Measurements from ENCODE around the gene CEP70. TPM values are rescaled to one million over a fixed set of nuclear protein-coding genes. Genes with fewer than 3 reads are reported as not detected.

The CEP70 gene
- total and polyA plus RNA-seq, 2 experiments from 2014 or later = 29.1 to 43.1 TPM

- no peaks in the 10 kb centered on the region for H3K9me3 ChIP-seq (ENCODE audit: low read depth)
- DNase-seq (ENCODE audit: low read depth in 1 of 2, low spot score in 1 of 2) = peak in 1 of 2 donors; percentile 30
- no peak overlapping the region for H3K4me3 ChIP-seq
- no peaks in the 10 kb centered on the region for H3K27me3 ChIP-seq
- H3K27ac ChIP-seq = no peak overlapping the region
- H3K36me3 ChIP-seq = no peaks in the 10 kb centered on the region
- H3K4me1 ChIP-seq (ENCODE audit: low read depth) = no peaks in the 10 kb centered on the region
- TF ChIP-seq CTCF (IDR thresholded peaks at IDR 0.05; ENCODE audit: low read depth, low read length) = no peak
Observed at GRCh38 chr3:138463724-138464490, 130.2 kb downstream of the CEP70 start.

DNA sequence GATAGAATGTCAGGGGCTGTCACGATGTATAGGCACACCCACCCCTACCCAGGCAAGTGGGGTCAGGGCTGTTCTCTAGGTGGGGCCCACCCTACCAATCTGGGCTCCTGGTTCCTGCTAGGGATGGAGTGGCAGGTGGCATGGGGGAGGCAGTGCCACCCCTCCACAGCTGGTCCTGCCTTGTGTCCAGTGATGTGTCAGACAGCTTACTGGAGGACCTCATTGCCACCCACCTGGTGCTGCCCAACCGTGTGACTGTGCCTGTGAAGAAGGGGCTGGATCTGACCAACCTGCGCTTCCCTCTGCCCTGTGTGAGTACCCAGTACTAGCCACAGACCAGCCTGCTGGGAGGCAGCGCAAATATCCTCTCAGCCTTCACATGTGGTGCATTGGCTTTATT, 132.2 kb downstream of the CEP70 start:
- no peaks in the 10 kb centered on the region for H3K27me3 ChIP-seq
- no peaks in the 10 kb centered on the region for H3K4me1 ChIP-seq (ENCODE audit: low read depth)
- no peak for TF ChIP-seq CTCF (IDR thresholded peaks at IDR 0.05; ENCODE audit: low read depth, low read length)
- no peak overlapping the region for H3K4me3 ChIP-seq
- no peak for DNase-seq (ENCODE audit: low read depth in 1 of 2, low spot score in 1 of 2)
- no peak overlapping the region for H3K27ac ChIP-seq
- no peaks in the 10 kb centered on the region for H3K36me3 ChIP-seq
- no peaks in the 10 kb centered on the region for H3K9me3 ChIP-seq (ENCODE audit: low read depth)

GRCh38 chr3:138461246-138461645, 132.8 kb downstream of the CEP70 start:
- no peak overlapping the region for H3K27ac ChIP-seq
- TF ChIP-seq CTCF (IDR thresholded peaks at IDR 0.05; ENCODE audit: low read depth, low read length) = no peak
- no peak for DNase-seq (ENCODE audit: low read depth in 1 of 2, low spot score in 1 of 2)
- H3K4me3 ChIP-seq = no peak overlapping the region
- H3K9me3 ChIP-seq (ENCODE audit: low read depth) = no peaks in the 10 kb centered on the region
- no peaks in the 10 kb centered on the region for H3K27me3 ChIP-seq
- H3K36me3 ChIP-seq = no peaks in the 10 kb centered on the region
- H3K4me1 ChIP-seq (ENCODE audit: low read depth) = no peaks in the 10 kb centered on the region

GRCh38 chr3:138460536-138461205, 133.4 kb downstream of the CEP70 start:
- DNase-seq (ENCODE audit: low read depth in 1 of 2, low spot score in 1 of 2) = no peak
- Histone ChIP-seq H3K4me1 (ENCODE audit: low read depth) (no peaks in the 10 kb centered on the region), H3K4me3 (no peak overlapping the region), H3K27me3 (no peaks in the 10 kb centered on the region), H3K36me3 (no peaks in the 10 kb centered on the region), H3K9me3 (ENCODE audit: low read depth) (no peaks in the 10 kb centered on the region), H3K27ac (no peak overlapping the region)
- no peak for TF ChIP-seq CTCF (IDR thresholded peaks at IDR 0.05; ENCODE audit: low read depth, low read length)

DNA sequence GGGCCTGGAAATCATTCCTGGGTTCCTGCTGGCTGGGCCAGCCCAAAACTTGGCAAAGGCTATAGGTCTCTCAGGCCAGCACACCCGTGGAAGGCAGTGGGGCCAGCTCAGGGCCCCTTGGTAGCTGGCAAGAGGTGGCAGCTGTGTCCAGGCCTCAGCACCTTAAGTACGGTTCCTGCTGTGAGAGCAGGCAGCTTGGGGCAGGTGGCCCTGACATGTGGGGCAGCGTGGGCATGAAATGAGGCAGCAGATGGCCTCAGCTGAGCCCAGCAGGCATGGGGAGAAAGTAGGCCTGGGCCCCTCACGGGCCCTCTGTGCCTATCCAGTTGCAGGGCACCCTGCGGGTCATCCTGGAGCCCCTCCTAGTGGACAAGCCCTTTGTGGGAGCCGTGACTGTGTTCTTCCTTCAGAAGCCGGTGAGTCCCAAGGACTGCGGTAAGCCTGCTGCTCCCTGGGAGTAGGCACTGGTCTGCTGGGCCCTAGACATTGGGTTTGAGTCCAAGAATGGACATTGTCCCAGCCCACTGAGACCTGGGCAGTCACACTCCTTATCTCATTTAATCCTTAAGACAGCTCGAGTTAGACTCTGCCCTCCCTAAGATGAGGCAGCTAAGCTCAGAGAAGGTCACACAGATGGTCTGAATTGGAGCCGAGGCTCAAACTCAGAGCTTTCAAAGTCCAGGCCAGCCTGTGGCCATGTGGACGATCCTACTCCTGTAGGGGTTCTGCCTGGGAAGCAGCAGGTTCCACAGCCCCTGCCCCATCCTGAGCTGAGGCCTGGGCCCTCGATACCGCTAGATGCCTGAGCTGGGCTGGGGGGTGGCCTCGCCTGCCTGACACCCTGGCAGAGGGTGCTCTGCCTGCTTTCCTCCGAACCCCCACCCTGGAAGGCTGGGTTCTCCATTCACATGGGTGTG, 134.2 kb downstream of the CEP70 start:
- Histone ChIP-seq H3K36me3 (no peaks in the 10 kb centered on the region), H3K4me3 (no peak overlapping the region), H3K4me1 (ENCODE audit: low read depth) (no peaks in the 10 kb centered on the region), H3K9me3 (ENCODE audit: low read depth) (no peaks in the 10 kb centered on the region), H3K27me3 (no peaks in the 10 kb centered on the region), H3K27ac (no peak overlapping the region)
- DNase-seq (ENCODE audit: low read depth in 1 of 2, low spot score in 1 of 2) = no peak
- TF ChIP-seq CTCF (IDR thresholded peaks at IDR 0.05; ENCODE audit: low read depth, low read length) = no peak

Data from cardiac muscle cell (in vitro differentiated cells and primary cell).